ENCODE data around the gene CHST11.

CHST11 gene

GRCh38 chr12:104415342-104415980 lies 41.3 kb upstream of the CHST11 start:
- H3K4me3 ChIP-seq (ENCODE audit: low read length in 2 of 2) = no peak overlapping the region

GRCh38 chr12:104416136-104416535 lies 40.6 kb upstream of the CHST11 start:
- H3K27ac ChIP-seq (ENCODE audit: low read depth in 2 of 2, low read length in 2 of 2) = no peak overlapping the region
- H3K9ac ChIP-seq (ENCODE audit: low read depth in 1 of 2, low read length in 2 of 2) = no peak overlapping the region
- H3K4me1 ChIP-seq (ENCODE audit: control insufficient read depth in 2 of 2, insufficient read depth in 2 of 2, low read length in 2 of 2) = no peaks in the 10 kb centered on the region
- H3K4me3 ChIP-seq (ENCODE audit: low read length in 2 of 2) = no peak overlapping the region
- peaks cover 0 to 3% of the 10 kb centered on the region in 2 donors for H3K27me3 ChIP-seq (ENCODE audit: control insufficient read depth in 2 of 2, insufficient read depth in 2 of 2, low read length in 2 of 2)
- no peaks in the 10 kb centered on the region for H3K36me3 ChIP-seq (ENCODE audit: control insufficient read depth in 2 of 2, insufficient read depth in 2 of 2, low read length in 2 of 2)
- no peaks in the 10 kb centered on the region for H3K9me3 ChIP-seq (ENCODE audit: control insufficient read depth in 2 of 2, low read length in 2 of 2)

More at GRCh38 chr12:104415342-104415980, 41.3 kb upstream of the CHST11 start:
- peaks cover 0 to 3% of the 10 kb centered on the region in 2 donors for H3K27me3 ChIP-seq (ENCODE audit: control insufficient read depth in 2 of 2, insufficient read depth in 2 of 2, low read length in 2 of 2)
- no peak overlapping the region for H3K27ac ChIP-seq (ENCODE audit: low read depth in 2 of 2, low read length in 2 of 2)
- H3K9ac ChIP-seq (ENCODE audit: low read depth in 1 of 2, low read length in 2 of 2) = no peak overlapping the region
- no peaks in the 10 kb centered on the region for H3K9me3 ChIP-seq (ENCODE audit: control insufficient read depth in 2 of 2, low read length in 2 of 2)
- no peaks in the 10 kb centered on the region for H3K4me1 ChIP-seq (ENCODE audit: control insufficient read depth in 2 of 2, insufficient read depth in 2 of 2, low read length in 2 of 2)
- H3K36me3 ChIP-seq (ENCODE audit: control insufficient read depth in 2 of 2, insufficient read depth in 2 of 2, low read length in 2 of 2) = no peaks in the 10 kb centered on the region

GRCh38 chr12:104416585-104416984 lies 40.2 kb upstream of the CHST11 start:
- peaks cover 0 to 3% of the 10 kb centered on the region in 2 donors for H3K27me3 ChIP-seq (ENCODE audit: control insufficient read depth in 2 of 2, insufficient read depth in 2 of 2, low read length in 2 of 2)
- H3K27ac ChIP-seq (ENCODE audit: low read depth in 2 of 2, low read length in 2 of 2) = no peak overlapping the region
- no peaks in the 10 kb centered on the region for H3K4me1 ChIP-seq (ENCODE audit: control insufficient read depth in 2 of 2, insufficient read depth in 2 of 2, low read length in 2 of 2)
- no peak overlapping the region for H3K4me3 ChIP-seq (ENCODE audit: low read length in 2 of 2)
- H3K9me3 ChIP-seq (ENCODE audit: control insufficient read depth in 2 of 2, low read length in 2 of 2) = no peaks in the 10 kb centered on the region
- no peaks in the 10 kb centered on the region for H3K36me3 ChIP-seq (ENCODE audit: control insufficient read depth in 2 of 2, insufficient read depth in 2 of 2, low read length in 2 of 2)
- H3K9ac ChIP-seq (ENCODE audit: low read depth in 1 of 2, low read length in 2 of 2) = no peak overlapping the region

GRCh38 chr12:104419717-104420116 lies 37.0 kb upstream of the CHST11 start:
- no peak overlapping the region for H3K9ac ChIP-seq (ENCODE audit: low read depth in 1 of 2, low read length in 2 of 2)
- no peak overlapping the region for H3K27ac ChIP-seq (ENCODE audit: low read depth in 2 of 2, low read length in 2 of 2)
- H3K4me1 ChIP-seq (ENCODE audit: control insufficient read depth in 2 of 2, insufficient read depth in 2 of 2, low read length in 2 of 2) = no peaks in the 10 kb centered on the region

GRCh38 chr12:104420868-104421267 lies 35.9 kb upstream of the CHST11 start:
- Histone ChIP-seq H3K9ac (ENCODE audit: low read depth in 1 of 2, low read length in 2 of 2) (no peak overlapping the region), H3K4me3 (ENCODE audit: low read length in 2 of 2) (no peak overlapping the region), H3K9me3 (ENCODE audit: control insufficient read depth in 2 of 2, low read length in 2 of 2) (no peaks in the 10 kb centered on the region), H3K36me3 (ENCODE audit: control insufficient read depth in 2 of 2, insufficient read depth in 2 of 2, low read length in 2 of 2) (no peaks in the 10 kb centered on the region), H3K27ac (ENCODE audit: low read depth in 2 of 2, low read length in 2 of 2) (no peak overlapping the region), H3K4me1 (ENCODE audit: control insufficient read depth in 2 of 2, insufficient read depth in 2 of 2, low read length in 2 of 2) (no peaks in the 10 kb centered on the region), H3K27me3 (ENCODE audit: control insufficient read depth in 2 of 2, insufficient read depth in 2 of 2, low read length in 2 of 2) (no peaks in the 10 kb centered on the region)

More at GRCh38 chr12:104419717-104420116, 37.0 kb upstream of the CHST11 start:
- Histone ChIP-seq H3K36me3 (ENCODE audit: control insufficient read depth in 2 of 2, insufficient read depth in 2 of 2, low read length in 2 of 2) (no peaks in the 10 kb centered on the region), H3K4me3 (ENCODE audit: low read length in 2 of 2) (no peak overlapping the region), H3K27me3 (ENCODE audit: control insufficient read depth in 2 of 2, insufficient read depth in 2 of 2, low read length in 2 of 2) (no peaks in the 10 kb centered on the region), H3K9me3 (ENCODE audit: control insufficient read depth in 2 of 2, low read length in 2 of 2) (no peaks in the 10 kb centered on the region)

GRCh38 chr12:104421343-104421742 lies 35.4 kb upstream of the CHST11 start:
- Histone ChIP-seq H3K27ac (ENCODE audit: low read depth in 2 of 2, low read length in 2 of 2) (no peak overlapping the region), H3K4me3 (ENCODE audit: low read length in 2 of 2) (no peak overlapping the region), H3K4me1 (ENCODE audit: control insufficient read depth in 2 of 2, insufficient read depth in 2 of 2, low read length in 2 of 2) (no peaks in the 10 kb centered on the region), H3K9ac (ENCODE audit: low read depth in 1 of 2, low read length in 2 of 2) (no peak overlapping the region), H3K9me3 (ENCODE audit: control insufficient read depth in 2 of 2, low read length in 2 of 2) (no peaks in the 10 kb centered on the region), H3K36me3 (ENCODE audit: control insufficient read depth in 2 of 2, insufficient read depth in 2 of 2, low read length in 2 of 2) (no peaks in the 10 kb centered on the region), H3K27me3 (ENCODE audit: control insufficient read depth in 2 of 2, insufficient read depth in 2 of 2, low read length in 2 of 2) (no peaks in the 10 kb centered on the region)

GRCh38 chr12:104422441-104422840 lies 34.3 kb upstream of the CHST11 start:
- Histone ChIP-seq H3K9me3 (ENCODE audit: control insufficient read depth in 2 of 2, low read length in 2 of 2) (no peaks in the 10 kb centered on the region), H3K36me3 (ENCODE audit: control insufficient read depth in 2 of 2, insufficient read depth in 2 of 2, low read length in 2 of 2) (no peaks in the 10 kb centered on the region), H3K4me3 (ENCODE audit: low read length in 2 of 2) (no peak overlapping the region), H3K27me3 (ENCODE audit: control insufficient read depth in 2 of 2, insufficient read depth in 2 of 2, low read length in 2 of 2) (no peaks in the 10 kb centered on the region), H3K4me1 (ENCODE audit: control insufficient read depth in 2 of 2, insufficient read depth in 2 of 2, low read length in 2 of 2) (no peaks in the 10 kb centered on the region), H3K9ac (ENCODE audit: low read depth in 1 of 2, low read length in 2 of 2) (no peak overlapping the region), H3K27ac (ENCODE audit: low read depth in 2 of 2, low read length in 2 of 2) (no peak overlapping the region)

- Histone ChIP-seq H3K27ac (ENCODE audit: low read depth in 2 of 2, low read length in 2 of 2) (no peak overlapping the region), H3K9ac (ENCODE audit: low read depth in 1 of 2, low read length in 2 of 2) (no peak overlapping the region), H3K9me3 (ENCODE audit: control insufficient read depth in 2 of 2, low read length in 2 of 2) (no peaks in the 10 kb centered on the region), H3K27me3 (ENCODE audit: control insufficient read depth in 2 of 2, insufficient read depth in 2 of 2, low read length in 2 of 2) (no peaks in the 10 kb centered on the region), H3K4me1 (ENCODE audit: control insufficient read depth in 2 of 2, insufficient read depth in 2 of 2, low read length in 2 of 2) (no peaks in the 10 kb centered on the region), H3K4me3 (ENCODE audit: low read length in 2 of 2) (no peak overlapping the region), H3K36me3 (ENCODE audit: control insufficient read depth in 2 of 2, insufficient read depth in 2 of 2, low read length in 2 of 2) (no peaks in the 10 kb centered on the region)
Measured at GRCh38 chr12:104423273-104423672, 33.5 kb upstream of the CHST11 start.

- Histone ChIP-seq H3K4me3 (ENCODE audit: low read length in 2 of 2) (no peak overlapping the region), H3K36me3 (ENCODE audit: control insufficient read depth in 2 of 2, insufficient read depth in 2 of 2, low read length in 2 of 2) (no peaks in the 10 kb centered on the region), H3K4me1 (ENCODE audit: control insufficient read depth in 2 of 2, insufficient read depth in 2 of 2, low read length in 2 of 2) (no peaks in the 10 kb centered on the region), H3K27ac (ENCODE audit: low read depth in 2 of 2, low read length in 2 of 2) (no peak overlapping the region), H3K9me3 (ENCODE audit: control insufficient read depth in 2 of 2, low read length in 2 of 2) (no peaks in the 10 kb centered on the region), H3K27me3 (ENCODE audit: control insufficient read depth in 2 of 2, insufficient read depth in 2 of 2, low read length in 2 of 2) (no peaks in the 10 kb centered on the region), H3K9ac (ENCODE audit: low read depth in 1 of 2, low read length in 2 of 2) (no peak overlapping the region)
Measured at GRCh38 chr12:104423809-104424208, 32.9 kb upstream of the CHST11 start.

GRCh38 chr12:104424955-104425354 lies 31.8 kb upstream of the CHST11 start:
- Histone ChIP-seq H3K27me3 (ENCODE audit: control insufficient read depth in 2 of 2, insufficient read depth in 2 of 2, low read length in 2 of 2) (no peaks in the 10 kb centered on the region), H3K4me3 (ENCODE audit: low read length in 2 of 2) (no peak overlapping the region), H3K9me3 (ENCODE audit: control insufficient read depth in 2 of 2, low read length in 2 of 2) (no peaks in the 10 kb centered on the region), H3K9ac (ENCODE audit: low read depth in 1 of 2, low read length in 2 of 2) (no peak overlapping the region), H3K27ac (ENCODE audit: low read depth in 2 of 2, low read length in 2 of 2) (no peak overlapping the region), H3K4me1 (ENCODE audit: control insufficient read depth in 2 of 2, insufficient read depth in 2 of 2, low read length in 2 of 2) (no peaks in the 10 kb centered on the region), H3K36me3 (ENCODE audit: control insufficient read depth in 2 of 2, insufficient read depth in 2 of 2, low read length in 2 of 2) (no peaks in the 10 kb centered on the region)
